HepG2 (cell line): Measurements from ENCODE around the gene DAZAP1. TPM values are rescaled to one million over a fixed set of nuclear protein-coding genes. Genes with fewer than 3 reads are reported as not detected.
A peak's percentile ranks its signal among the peaks of the same experiment; 100 is the strongest.

Experiments used
- DDIT3 ChIP-seq: sonication (generic); formaldehyde crosslinking; IDR thresholded peaks from 2 replicates; pipeline ENCODE4 v1.4.0; 2020; ENCODE audit warnings: mild to moderate bottlenecking, missing genetic modification reagents
- DNMT1 ChIP-seq: sonication (generic); formaldehyde crosslinking; IDR thresholded peaks from 2 replicates; pipeline ENCODE4 v1.5.1; 2020; ENCODE audit warnings: mild to moderate bottlenecking, missing genetic modification reagents
- HINFP ChIP-seq: sonication (generic); formaldehyde crosslinking; IDR thresholded peaks from 2 replicates; pipeline ENCODE4 v1.4.0; 2020; ENCODE audit warnings: low read depth, mild to moderate bottlenecking, missing genetic modification reagents
- MAFK ChIP-seq, 2 experiments: IDR thresholded peaks in 1 of 2; conservative IDR thresholded peaks in 1 of 2; 2 replicates each; pipeline ENCODE4 v1.6.1; 2011; ENCODE audit warnings: improper control_type of control experiment in 2 of 2, low read length in 2 of 2
- MIER3 ChIP-seq: IDR thresholded peaks from 2 replicates; pipeline ENCODE4 v1.6.1; 2016; ENCODE audit warnings: missing compliant biosample characterization, borderline replicate concordance
- MTF1 ChIP-seq: sonication (generic); formaldehyde crosslinking; IDR thresholded peaks from 2 replicates; pipeline ENCODE4 v1.5.0; 2020; ENCODE audit warnings: missing genetic modification reagents
- POLR2AphosphoS5 ChIP-seq: IDR thresholded peaks from 2 replicates; pipeline ENCODE4 v1.6.1; 2012; ENCODE audit warnings: low read depth, low read length
- PRDM10 ChIP-seq: sonication (generic); formaldehyde crosslinking; IDR thresholded peaks from 2 replicates; pipeline ENCODE4 v1.4.0; 2020; ENCODE audit warnings: low read depth, missing genetic modification reagents
- RXRB ChIP-seq: IDR thresholded peaks from 2 replicates; pipeline ENCODE4 v1.6.1; 2016; ENCODE audit warnings: borderline replicate concordance, missing genetic modification reagents, missing compliant biosample characterization
- SAFB2 ChIP-seq: sonication (generic); formaldehyde crosslinking; IDR thresholded peaks from 2 replicates; pipeline ENCODE4 v1.5.1; 2020; ENCODE audit warnings: missing genetic modification reagents, low read depth, mild to moderate bottlenecking, borderline replicate concordance
- TFAP4 ChIP-seq: sonication (generic); IDR thresholded peaks from 2 replicates; pipeline ENCODE4 v1.6.1; 2016; ENCODE audit warnings: low read depth, borderline replicate concordance
- ZBTB44 ChIP-seq: sonication (generic); formaldehyde crosslinking; IDR thresholded peaks from 2 replicates; pipeline ENCODE4 v1.4.0; 2020; ENCODE audit warnings: missing genetic modification reagents
- ZBTB46 ChIP-seq: sonication (generic); formaldehyde crosslinking; IDR thresholded peaks from 2 replicates; pipeline ENCODE4 v1.4.0; 2020; ENCODE audit warnings: mild to moderate bottlenecking, missing genetic modification reagents, borderline replicate concordance
- ZNF253 ChIP-seq: sonication (generic); formaldehyde crosslinking; IDR thresholded peaks from 2 replicates; pipeline ENCODE4 v1.8.0; 2022; ENCODE audit warnings: mild to moderate bottlenecking, missing genetic modification reagents, borderline replicate concordance
- ZNF329 ChIP-seq: sonication (generic); formaldehyde crosslinking; IDR thresholded peaks from 2 replicates; pipeline ENCODE4 v1.9.0; 2021; ENCODE audit warnings: low read depth, mild to moderate bottlenecking, missing genetic modification reagents
- ZNF33A ChIP-seq: sonication (generic); formaldehyde crosslinking; IDR thresholded peaks from 2 replicates; pipeline ENCODE4 v1.5.1; 2020; ENCODE audit warnings: missing genetic modification reagents, mild to moderate bottlenecking, moderate library complexity, borderline replicate concordance
- ZNF34 ChIP-seq: sonication (generic); formaldehyde crosslinking; IDR thresholded peaks from 2 replicates; pipeline ENCODE4 v1.4.0; 2020; ENCODE audit warnings: mild to moderate bottlenecking, missing genetic modification reagents, borderline replicate concordance
- ZNF577 ChIP-seq: sonication (generic); formaldehyde crosslinking; IDR thresholded peaks from 2 replicates; pipeline ENCODE4 v1.4.0; 2020; ENCODE audit warnings: mild to moderate bottlenecking, low read depth, missing genetic modification reagents, borderline replicate concordance
- ZNF878 ChIP-seq: sonication (generic); formaldehyde crosslinking; IDR thresholded peaks from 2 replicates; pipeline ENCODE4 v1.8.1; 2023; ENCODE audit warnings: mild to moderate bottlenecking, missing genetic modification reagents, moderate library complexity
- polyA plus RNA-seq, 8 experiments: library from polyadenylated mRNA; depleted of rRNA in 3 of 8; stranded (reverse) in 7 of 8; unstranded in 1 of 8; fragments of >200 nt; fragmentation: Illumina TruSeq in 4 of 8; extraction: Trizol in 4 of 8; gene quantifications; 2 replicates each; pipeline versions ENCODE4 v1.2.1 to v1.2.3, GENCODE V29; 2011 to 2016; ENCODE audit warnings: low read depth in 4 of 8, missing spikeins in 1 of 8, mixed read lengths in 1 of 8; ENCODE audit not compliant: insufficient read depth in 1 of 8
- total RNA-seq, 5 experiments: library from RNA; depleted of rRNA; stranded (reverse); fragments of >200 nt; fragmentation: Illumina TruSeq; extraction: Trizol; gene quantifications; 2 replicates each; pipeline ENCODE4 v1.2.3, GENCODE V29; 2016; ENCODE audit warnings: low read depth in 1 of 5

Gene DAZAP1
- total and polyA plus RNA-seq, 2 of the 13 experiments (the other 11 are each of a cell fraction or from before 2014, with no cell fraction given) = 63.3 to 79.2 TPM

GRCh38 chr19:1457031-1457739 lies 49.8 kb downstream of the DAZAP1 start (continued):
- no peak for TF ChIP-seq ZBTB44 (CRISPR knock-in tag)
- TF ChIP-seq POLR2AphosphoS5 = no peak
- no peak for TF ChIP-seq HINFP (CRISPR knock-in tag)
- TF ChIP-seq ZNF33A (CRISPR knock-in tag) = no peak
- TF ChIP-seq MIER3 (CRISPR knock-in tag) = no peak
- no peak for TF ChIP-seq ZNF34 (CRISPR knock-in tag)
- TF ChIP-seq MAFK (conservative IDR thresholded peaks at IDR 0.05 in 1 of 2, IDR thresholded peaks at IDR 0.05 in 1 of 2; ENCODE audit: low read length in 2 of 2) = no peak
- peak; percentile 54; the same call in 1 of the 2 replicates for TF ChIP-seq ZNF253
- no peak for TF ChIP-seq MTF1
- no peak for TF ChIP-seq ZNF878 (CRISPR knock-in tag)
- TF ChIP-seq SAFB2 = 0 out of 2 replicates have a peak, but pooled peaks have one; percentile 34
- no peak for TF ChIP-seq ZNF577 (CRISPR knock-in tag)
- no peak for TF ChIP-seq TFAP4
- TF ChIP-seq ZBTB46 (CRISPR knock-in tag) = no peak
- TF ChIP-seq DNMT1 (CRISPR knock-in tag) = 0 out of 2 replicates have a peak, but pooled peaks have one; percentile 39
- no peak for TF ChIP-seq RXRB (CRISPR knock-in tag)
- TF ChIP-seq DDIT3 = no peak
- TF ChIP-seq PRDM10 (CRISPR knock-in tag) = no peak
- no peak for TF ChIP-seq ZNF329 (CRISPR knock-in tag)
